HG02623 (cell line): Measurements from ENCODE around the gene FTCDNL1.

Experiments
- ATAC-seq: cut with Tn5 transposase; IDR thresholded peaks from one replicate; pipeline ENCODE4 v1.9.1; 2021; ENCODE audit warnings: moderate library complexity; ENCODE audit not compliant: unreplicated experiment

FTCDNL1 gene

DNA sequence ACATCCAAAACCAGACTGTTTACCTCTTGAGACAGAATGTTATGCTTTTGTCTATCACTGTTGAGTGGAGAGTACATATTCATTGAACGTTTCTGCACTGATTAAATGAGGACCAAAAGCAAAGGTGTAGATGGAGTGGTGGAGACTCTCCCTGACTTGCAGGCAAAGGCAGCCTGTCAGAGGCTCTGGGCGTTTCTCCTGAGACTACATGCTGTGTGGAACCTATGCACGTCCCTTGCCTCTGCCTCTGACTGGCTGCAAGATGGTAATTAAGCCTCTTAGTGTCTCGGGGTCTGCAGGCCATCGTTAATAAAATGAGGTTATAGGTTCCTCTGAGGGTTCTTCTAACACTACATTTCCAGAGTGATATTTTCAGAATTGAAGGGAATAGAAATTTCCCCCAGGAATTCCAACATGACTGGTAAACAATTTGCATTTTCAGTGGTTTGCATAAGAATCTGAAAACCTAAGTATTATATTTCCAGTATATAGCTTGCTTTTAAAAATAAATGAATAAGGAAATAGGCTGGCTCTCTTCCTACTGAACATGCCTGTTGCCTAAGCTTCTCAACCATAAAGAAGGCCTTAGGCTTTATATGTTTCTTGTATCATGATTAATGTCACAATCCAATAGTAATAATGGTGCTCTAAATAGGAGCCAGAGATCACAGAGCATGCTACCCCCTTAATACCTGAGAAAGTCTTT, 107.4 kb downstream of the FTCDNL1 start:
- no peak for ATAC-seq

DNA sequence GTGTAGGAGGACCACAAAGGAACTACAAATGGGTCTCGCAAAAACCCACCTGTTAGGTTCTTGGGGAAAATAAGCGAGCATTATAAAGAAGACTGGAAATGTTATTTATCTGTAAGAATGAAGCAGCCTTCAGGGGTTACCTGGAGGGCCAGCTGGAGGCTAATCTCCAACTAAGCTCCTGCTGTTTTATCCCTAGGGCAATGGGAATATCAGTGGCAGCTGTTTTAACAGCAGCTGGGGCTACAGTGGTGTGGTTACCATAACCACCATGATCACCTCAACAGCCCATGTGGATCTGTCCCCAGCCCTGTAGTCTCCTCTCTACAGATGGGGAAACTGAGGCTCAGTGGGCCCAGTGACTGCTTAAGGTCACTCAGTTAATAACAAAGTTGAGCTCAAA, 108.1 kb downstream of the FTCDNL1 start:
- ATAC-seq = no peak

DNA sequence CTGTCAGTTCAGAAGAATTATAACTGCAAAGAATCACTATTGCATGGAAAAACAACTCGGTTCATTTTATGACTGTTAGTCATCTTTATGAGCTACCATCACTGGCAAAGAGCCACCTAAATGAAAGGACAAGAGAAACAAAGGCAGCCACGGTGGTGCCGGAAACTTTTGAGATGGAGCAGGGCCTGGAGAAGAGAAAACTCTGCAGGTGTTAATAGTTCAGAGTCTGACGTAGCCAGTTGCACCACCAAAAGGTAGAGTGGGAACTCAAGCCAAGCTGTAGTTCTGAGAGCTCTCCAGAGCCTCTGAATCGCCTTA, 110.9 kb downstream of the FTCDNL1 start:
- ATAC-seq = no peak

DNA sequence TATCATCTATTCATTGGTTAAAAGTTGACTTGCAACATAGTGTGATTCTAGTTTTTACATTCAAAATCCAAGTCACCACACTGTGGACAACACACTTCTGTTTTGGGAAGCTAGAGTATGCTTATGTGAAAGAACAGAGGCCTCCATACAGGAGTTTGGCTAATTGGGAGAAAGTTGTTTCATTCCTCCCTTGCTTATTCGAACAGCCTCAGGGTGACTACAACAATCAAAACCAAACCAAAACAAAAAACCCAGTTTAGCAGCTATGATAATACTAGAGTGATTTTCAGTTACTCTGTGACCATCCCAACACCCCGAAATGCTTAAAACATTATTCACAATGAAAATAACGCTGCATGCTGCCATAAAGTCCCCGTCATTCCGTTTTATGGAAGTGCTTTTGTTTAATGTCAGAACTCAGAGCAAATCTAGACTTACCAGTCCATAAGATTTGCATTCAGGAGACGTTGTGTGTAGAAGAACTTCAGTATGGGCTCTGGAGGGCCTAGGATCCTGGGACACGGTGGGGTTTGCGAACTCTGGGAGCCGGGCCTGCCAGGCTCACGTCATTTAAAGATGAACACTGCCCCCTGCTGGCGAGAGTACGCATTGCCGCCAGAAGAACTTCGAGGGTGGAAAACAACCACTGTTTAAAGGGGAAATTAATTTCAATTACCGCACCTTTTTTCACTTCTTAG, 111.4 kb downstream of the FTCDNL1 start:
- ATAC-seq = no peak

DNA sequence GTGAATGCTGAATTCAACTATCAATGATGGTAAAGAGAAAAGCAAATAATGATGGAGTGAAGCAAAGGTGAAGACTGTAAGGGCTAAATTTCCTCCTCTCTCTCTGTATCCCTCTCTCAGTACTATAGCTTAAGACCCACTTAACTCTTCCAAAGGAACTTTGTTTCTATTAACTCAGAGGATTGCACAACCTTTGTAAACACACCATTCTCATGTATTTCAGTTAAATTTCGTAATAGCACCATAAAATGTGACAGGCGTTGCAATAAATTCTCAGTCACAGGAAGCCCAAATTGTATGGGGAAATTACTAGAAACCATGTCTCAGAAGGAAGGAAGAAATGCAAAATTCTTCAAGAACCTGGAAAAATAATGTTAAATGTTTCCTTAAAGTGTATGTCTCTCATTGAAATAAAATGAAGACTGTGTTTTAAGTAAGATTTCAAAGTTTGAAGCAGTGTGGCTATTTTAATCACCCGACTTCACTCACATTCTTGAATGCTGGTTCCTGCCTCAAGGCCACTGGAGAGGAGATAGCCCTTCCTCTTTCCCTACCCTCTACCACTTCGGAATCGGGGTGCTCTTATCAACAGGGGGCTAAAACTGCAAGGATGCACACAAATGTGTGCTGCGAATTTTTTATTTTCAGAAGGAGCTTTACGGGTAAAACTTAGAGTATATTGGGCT, 112.1 kb downstream of the FTCDNL1 start:
- no peak for ATAC-seq

DNA sequence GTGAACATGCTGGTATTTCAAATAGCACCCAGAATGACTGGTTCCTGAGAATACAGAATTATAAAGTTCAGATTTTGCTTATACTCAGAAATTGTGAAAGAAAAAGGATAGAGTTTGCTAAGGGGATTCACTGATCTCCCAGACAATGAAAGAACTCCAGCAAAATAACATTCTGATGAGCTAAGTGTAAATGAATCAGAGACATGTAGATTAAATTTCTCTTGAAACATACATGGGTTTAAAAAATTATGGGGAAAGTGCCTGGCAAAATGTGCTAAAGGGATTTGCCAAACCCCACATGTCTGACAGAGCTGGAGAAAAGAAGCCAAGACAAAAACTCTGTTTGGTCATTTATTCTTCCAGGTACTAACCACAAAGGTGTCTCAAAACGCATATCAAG, 116.3 kb downstream of the FTCDNL1 start:
- ATAC-seq = no peak

DNA sequence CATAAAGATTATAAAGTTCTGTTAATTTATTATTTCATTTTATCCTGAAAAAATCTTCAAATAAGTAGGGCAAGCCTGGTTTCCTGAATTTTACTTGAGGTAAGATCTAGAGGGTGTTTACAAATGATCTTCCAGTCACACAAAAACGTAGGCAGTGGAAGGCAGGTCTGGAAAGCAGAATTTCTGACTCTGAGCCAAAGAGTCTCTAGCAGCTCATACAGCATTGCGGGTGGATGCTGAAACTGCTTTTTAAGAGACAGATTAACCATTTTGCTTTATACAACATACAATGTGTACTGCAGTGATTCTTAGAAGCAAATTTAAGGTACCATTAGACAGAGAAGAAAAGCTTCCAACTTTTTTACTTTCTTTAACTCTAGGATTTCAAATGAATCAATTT, 117.0 kb downstream of the FTCDNL1 start:
- no peak for ATAC-seq

DNA sequence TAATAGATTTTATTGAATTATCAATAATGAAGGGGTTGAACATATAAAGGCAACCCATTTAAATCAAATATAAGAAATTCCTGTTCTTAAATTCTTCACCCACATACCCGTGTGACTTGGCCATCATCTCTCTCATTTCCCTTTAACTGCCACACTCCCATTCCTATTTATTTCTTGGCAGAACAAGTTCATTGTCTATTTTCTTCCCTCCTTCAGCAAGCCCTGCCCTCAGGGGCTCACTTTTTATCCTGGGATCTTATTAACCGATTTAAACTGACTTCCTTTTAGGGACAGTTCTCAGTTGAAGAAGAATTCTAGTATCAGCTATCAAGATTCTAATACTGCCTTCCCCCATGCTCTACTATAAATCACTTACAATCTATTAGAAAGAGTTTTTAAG, 123.2 kb downstream of the FTCDNL1 start:
- ATAC-seq = no peak

DNA sequence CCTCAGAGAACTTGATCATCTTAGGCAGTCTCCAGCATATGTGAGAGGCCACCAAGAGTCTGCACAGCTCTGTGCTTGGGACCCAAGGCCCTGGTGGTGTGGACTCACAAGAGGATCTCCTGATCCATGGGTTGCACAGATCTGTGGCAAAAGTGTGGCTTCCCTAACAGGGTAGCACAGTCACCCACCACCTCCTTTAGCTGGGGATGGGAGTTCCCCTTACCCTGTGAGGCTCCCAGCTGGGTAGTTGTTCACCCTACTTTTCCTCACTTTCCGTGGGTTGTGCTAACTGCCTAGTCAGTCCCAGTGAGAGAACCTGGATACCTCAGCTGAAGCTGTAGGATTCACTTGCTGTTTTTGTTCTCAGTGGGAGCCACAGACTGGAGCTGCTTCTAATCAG, 123.7 kb downstream of the FTCDNL1 start:
- no peak for ATAC-seq

DNA sequence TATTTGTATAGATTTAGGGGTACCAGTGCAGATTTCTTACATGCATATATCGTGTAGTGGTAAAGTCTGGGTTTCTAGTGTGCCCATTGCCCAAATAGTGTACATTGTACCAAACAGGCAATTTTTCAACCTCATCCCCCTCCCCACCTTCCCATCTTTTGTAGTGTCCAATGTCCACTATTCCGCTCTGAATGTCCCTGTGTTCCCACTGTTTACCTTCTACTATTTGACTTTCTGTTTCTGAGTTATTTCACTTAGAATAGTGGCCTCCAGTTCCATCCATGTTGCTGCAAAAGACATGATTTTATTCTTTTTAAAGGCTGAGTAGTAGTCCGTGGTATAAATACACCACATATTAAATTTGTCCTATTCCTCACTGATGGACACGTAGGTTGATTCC, 132.9 kb downstream of the FTCDNL1 start:
- ATAC-seq = no peak

DNA sequence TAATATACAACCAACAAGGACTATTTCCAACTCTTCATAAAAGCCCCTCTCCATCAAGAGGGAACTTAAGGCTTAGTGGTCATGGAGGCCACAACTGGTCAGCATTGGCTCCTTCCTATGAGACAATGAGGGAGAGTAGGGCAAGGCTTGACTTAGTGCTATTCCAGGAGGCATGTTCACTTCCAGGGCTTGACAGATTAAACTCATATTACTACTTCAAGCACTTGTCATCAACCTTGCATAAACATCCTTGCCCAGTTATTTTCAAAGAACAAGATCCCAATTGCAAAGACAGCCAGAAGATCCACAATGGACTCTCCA, 133.4 kb downstream of the FTCDNL1 start:
- no peak for ATAC-seq

DNA sequence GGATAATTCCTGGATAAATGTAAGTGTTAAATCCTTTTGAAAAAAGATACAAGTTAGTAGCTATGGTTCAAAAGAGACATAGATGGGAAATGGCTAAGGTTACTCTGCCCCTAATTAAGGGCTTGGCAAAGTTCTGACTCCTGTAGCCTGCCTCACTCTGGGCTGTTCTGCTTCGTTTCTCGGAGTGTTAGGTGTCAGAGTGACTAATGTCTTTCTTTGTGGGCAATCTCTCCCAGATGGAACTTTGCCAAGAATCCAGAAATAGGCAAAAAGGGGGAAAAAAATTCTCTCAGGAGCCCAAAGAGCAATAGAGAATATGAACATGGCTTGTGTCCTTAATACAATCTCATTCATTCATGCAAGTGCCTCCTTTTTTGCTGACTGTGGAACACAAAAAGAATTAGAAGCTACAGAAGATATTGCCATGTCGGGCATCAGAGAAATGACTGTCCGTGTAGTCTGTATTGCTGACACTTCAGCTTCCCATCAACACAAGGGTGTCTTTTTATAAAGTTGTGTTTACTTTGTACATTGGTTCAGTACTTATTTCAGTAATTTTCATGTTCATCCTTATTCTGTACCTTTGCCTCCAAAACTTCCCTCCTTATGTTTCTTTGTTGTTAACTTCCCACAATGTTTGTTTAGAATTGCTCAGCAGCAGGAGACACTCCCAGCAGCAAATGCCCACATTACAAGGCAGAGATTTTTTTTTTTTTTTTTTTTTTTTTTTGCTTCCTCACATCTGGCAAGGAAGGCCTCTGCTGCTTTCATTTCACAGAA, 134.0 kb downstream of the FTCDNL1 start:
- no peak for ATAC-seq

DNA sequence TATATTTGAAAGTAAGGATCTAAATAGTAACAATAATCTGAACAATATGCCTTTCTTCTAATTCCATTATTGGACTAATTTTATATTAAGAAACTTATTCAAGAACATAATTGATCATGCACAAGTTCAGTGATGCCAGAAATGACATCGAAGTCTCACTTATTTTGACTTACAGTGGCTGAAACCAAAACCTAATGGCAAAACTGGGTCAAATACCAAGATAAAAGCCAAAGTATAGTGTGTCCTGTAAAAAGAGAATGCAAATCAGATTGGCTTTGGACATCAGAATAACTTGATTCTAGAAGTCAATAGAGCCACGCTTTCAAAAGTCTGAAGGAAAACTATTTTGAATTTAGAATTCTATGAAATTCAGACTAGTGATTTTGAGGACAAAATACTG, 137.2 kb downstream of the FTCDNL1 start:
- ATAC-seq = no peak

DNA sequence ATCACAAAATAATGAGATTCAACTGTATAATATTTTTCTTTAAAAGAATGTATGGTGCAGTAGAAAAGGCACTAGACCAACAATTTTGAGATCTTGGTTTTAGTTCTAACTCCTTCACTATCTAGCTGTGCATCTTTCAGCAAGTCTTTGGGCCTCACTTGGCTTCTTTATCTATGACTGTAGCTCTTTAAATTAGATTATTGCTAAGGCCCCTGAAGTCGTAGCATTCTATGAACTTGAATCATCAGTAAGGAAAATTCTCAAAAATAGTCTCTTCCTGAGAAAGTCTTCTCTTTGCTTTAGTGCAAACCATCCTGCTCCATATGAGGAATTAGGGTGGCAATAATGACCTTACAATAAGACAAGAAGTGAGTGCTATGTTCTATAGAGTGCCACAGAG, 140.4 kb downstream of the FTCDNL1 start:
- no peak for ATAC-seq
